ENCODE measurements around the gene PXDN.

The PXDN gene

DNA sequence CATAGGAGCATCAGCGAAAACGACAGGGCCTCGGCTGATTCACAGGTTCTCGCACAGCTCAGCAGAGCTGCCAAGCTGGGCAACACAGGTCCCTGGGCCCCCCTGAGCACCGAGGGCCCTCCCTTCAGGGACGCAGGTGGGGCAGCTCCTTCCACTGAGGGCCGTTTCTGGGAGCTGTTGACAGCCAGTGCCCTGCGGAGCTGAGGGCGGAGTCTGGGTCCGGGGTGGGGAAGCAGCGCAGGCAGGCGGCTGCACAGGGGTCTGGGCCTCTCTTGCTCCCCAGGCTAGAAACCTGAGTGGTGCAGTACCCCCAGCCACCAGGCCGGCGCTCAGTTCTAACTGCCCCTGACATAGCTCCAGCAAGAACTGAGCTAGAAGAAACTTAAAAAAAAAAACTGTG lies 65.7 kb downstream of the PXDN start:
- Histone ChIP-seq H4K20me1 (ENCODE audit: insufficient read depth, low read length) (no peaks in the 10 kb centered on the region), H3K9ac (ENCODE audit: low read length) (no peak overlapping the region), H3K79me2 (ENCODE audit: low read length) (no peaks in the 10 kb centered on the region), H3K9me3 (replicated peaks; ENCODE audit: insufficient read depth, low read length) (no peaks in the 10 kb centered on the region), H2AFZ (ENCODE audit: low read length) (no peak overlapping the region), H3K4me3 (ENCODE audit: low read length) (no peak overlapping the region), H3K9me2 (replicated peaks; ENCODE audit: insufficient read depth, low read length) (no peaks in the 10 kb centered on the region), H3K27ac (ENCODE audit: low read length) (no peak overlapping the region), H3F3A (ENCODE audit: insufficient read depth, low read length) (no peaks in the 10 kb centered on the region), H3K4me2 (ENCODE audit: low read depth, low read length) (no peak overlapping the region), H3K4me1 (ENCODE audit: low read length) (no peaks in the 10 kb centered on the region), H3K36me3 (replicated peaks; ENCODE audit: insufficient read depth, low read length) (no peaks in the 10 kb centered on the region), H3K27me3 (replicated peaks; ENCODE audit: insufficient read depth, low read length) (no peaks in the 10 kb centered on the region)
- TF ChIP-seq EZH2 (optimal IDR thresholded peaks at IDR 0.05; ENCODE audit: low read depth, low read length) (no peak), EZH2phosphoT487 (IDR thresholded peaks at IDR 0.05; ENCODE audit: low read length) (no peak)
- TF ChIP-seq, protein P1, sequence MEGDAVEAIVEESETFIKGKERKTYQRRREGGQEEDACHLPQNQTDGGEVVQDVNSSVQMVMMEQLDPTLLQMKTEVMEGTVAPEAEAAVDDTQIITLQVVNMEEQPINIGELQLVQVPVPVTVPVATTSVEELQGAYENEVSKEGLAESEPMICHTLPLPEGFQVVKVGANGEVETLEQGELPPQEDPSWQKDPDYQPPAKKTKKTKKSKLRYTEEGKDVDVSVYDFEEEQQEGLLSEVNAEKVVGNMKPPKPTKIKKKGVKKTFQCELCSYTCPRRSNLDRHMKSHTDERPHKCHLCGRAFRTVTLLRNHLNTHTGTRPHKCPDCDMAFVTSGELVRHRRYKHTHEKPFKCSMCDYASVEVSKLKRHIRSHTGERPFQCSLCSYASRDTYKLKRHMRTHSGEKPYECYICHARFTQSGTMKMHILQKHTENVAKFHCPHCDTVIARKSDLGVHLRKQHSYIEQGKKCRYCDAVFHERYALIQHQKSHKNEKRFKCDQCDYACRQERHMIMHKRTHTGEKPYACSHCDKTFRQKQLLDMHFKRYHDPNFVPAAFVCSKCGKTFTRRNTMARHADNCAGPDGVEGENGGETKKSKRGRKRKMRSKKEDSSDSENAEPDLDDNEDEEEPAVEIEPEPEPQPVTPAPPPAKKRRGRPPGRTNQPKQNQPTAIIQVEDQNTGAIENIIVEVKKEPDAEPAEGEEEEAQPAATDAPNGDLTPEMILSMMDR (IDR thresholded peaks at IDR 0.05; ENCODE audit: low read length): no peak
- no peak for DNase-seq

DNA sequence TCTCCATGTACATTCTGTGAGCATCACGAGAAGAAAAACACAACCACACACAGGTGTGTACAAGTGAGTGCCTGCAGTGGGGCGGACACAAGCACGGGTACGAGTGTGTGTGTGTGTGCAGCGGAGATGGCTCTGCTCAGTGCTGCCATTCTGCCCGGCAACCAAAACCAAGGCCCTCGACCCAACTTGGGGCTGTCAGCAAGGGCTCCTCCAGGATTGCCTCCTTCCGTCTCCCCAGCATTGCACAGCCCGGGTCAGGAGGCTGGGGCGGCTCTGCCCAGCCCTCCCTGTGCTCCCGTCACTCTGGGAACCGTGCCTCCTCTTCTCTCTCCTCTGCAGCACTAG lies 66.5 kb downstream of the PXDN start:
- Histone ChIP-seq H3F3A (ENCODE audit: insufficient read depth, low read length) (no peaks in the 10 kb centered on the region), H3K4me1 (ENCODE audit: low read length) (no peaks in the 10 kb centered on the region), H3K4me2 (ENCODE audit: low read depth, low read length) (no peak overlapping the region), H3K9me2 (replicated peaks; ENCODE audit: insufficient read depth, low read length) (no peaks in the 10 kb centered on the region), H4K20me1 (ENCODE audit: insufficient read depth, low read length) (no peaks in the 10 kb centered on the region), H2AFZ (ENCODE audit: low read length) (no peak overlapping the region), H3K9me3 (replicated peaks; ENCODE audit: insufficient read depth, low read length) (no peaks in the 10 kb centered on the region), H3K27me3 (replicated peaks; ENCODE audit: insufficient read depth, low read length) (no peaks in the 10 kb centered on the region), H3K79me2 (ENCODE audit: low read length) (no peaks in the 10 kb centered on the region), H3K4me3 (ENCODE audit: low read length) (no peak overlapping the region), H3K36me3 (replicated peaks; ENCODE audit: insufficient read depth, low read length) (no peaks in the 10 kb centered on the region), H3K27ac (ENCODE audit: low read length) (no peak overlapping the region), H3K9ac (ENCODE audit: low read length) (no peak overlapping the region)
- no peak for TF ChIP-seq EZH2phosphoT487 (IDR thresholded peaks at IDR 0.05; ENCODE audit: low read length)
- TF ChIP-seq EZH2 (optimal IDR thresholded peaks at IDR 0.05; ENCODE audit: low read depth, low read length): no peak
- TF ChIP-seq, protein P1 (IDR thresholded peaks at IDR 0.05; ENCODE audit: low read length): no peak
- no peak for DNase-seq

DNA sequence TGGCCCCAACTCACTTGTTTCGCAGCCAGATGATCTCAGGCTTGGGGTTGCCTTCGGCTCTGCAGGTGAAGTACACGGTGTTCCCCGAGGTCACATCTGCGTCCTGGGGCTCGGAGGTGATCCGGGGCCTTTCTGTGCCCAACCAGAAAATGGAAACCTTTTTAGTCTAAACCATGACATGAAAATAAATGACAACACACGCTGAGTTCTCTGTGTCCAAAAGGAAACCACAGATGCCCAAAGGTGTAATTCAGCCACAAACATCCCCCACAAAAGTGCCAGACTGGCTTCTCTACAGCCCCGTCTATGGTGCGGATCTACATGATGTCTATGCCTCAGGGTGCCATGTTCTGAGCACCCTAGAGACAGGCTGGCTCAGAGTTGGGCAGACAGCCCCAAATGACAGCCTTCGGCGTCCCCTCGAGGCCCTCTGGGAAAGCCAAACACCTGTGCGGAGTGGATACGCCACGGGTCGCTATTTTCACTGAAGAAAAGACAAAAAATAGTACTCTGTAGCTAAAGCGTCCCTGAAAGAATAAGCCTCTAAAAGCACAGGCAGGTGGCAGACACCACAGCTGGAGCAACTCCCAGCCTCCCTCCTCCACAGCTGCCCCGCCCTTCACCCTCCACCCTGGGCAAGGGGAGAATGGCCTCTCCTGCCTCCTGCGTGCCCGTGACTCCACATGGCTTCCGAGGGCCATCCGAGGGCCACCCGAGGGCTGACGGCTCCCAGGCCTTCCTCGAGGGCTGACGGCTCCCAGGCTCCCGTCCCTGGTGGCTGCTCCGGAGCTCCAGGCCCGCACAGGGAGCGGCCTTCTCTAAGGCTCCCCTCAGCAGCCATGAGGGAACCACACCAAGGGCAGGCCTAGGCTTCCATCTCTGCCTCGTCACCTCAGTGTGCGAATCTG lies 67.1 kb downstream of the PXDN start:
- no peaks in the 10 kb centered on the region for H4K20me1 ChIP-seq (ENCODE audit: insufficient read depth, low read length)
- H3K4me1 ChIP-seq (ENCODE audit: low read length): no peaks in the 10 kb centered on the region
- no peaks in the 10 kb centered on the region for H3K9me2 ChIP-seq (replicated peaks; ENCODE audit: insufficient read depth, low read length)
- H3K27ac ChIP-seq (ENCODE audit: low read length): no peak overlapping the region
- H2AFZ ChIP-seq (ENCODE audit: low read length): no peak overlapping the region
- H3K79me2 ChIP-seq (ENCODE audit: low read length): no peaks in the 10 kb centered on the region
- H3K36me3 ChIP-seq (replicated peaks; ENCODE audit: insufficient read depth, low read length): no peaks in the 10 kb centered on the region
- H3K9ac ChIP-seq (ENCODE audit: low read length): no peak overlapping the region
- no peak for DNase-seq
- TF ChIP-seq EZH2 (optimal IDR thresholded peaks at IDR 0.05; ENCODE audit: low read depth, low read length) (no peak), EZH2phosphoT487 (IDR thresholded peaks at IDR 0.05; ENCODE audit: low read length) (no peak)
- TF ChIP-seq, protein P1 (IDR thresholded peaks at IDR 0.05; ENCODE audit: low read length): no peak
- H3K27me3 ChIP-seq (replicated peaks; ENCODE audit: insufficient read depth, low read length): no peaks in the 10 kb centered on the region
- H3K9me3 ChIP-seq (replicated peaks; ENCODE audit: insufficient read depth, low read length): no peaks in the 10 kb centered on the region
- H3F3A ChIP-seq (ENCODE audit: insufficient read depth, low read length): no peaks in the 10 kb centered on the region
- no peak overlapping the region for H3K4me2 ChIP-seq (ENCODE audit: low read depth, low read length)
- no peak overlapping the region for H3K4me3 ChIP-seq (ENCODE audit: low read length)

Measured in MM.1S (cell line).